Renal cortical epithelial cell (primary cell): ENCODE results near the gene CPLX3. TPM values are rescaled to one million over a fixed set of nuclear protein-coding genes. Genes with fewer than 3 reads are reported as not detected.

Experiments used
- DNase-seq: peaks from one replicate; pipeline ENCODE4 v3.0.0-alpha.2; 2011; ENCODE audit warnings: low read depth
- total RNA-seq: library from RNA; depleted of rRNA; stranded (reverse); fragments of >200 nt; gene quantifications from 2 replicates; pipeline ENCODE4 v1.2.3, GENCODE V29; 2014

Gene CPLX3
- total RNA-seq, 1 donor from 2014 or later: not detected

DNA sequence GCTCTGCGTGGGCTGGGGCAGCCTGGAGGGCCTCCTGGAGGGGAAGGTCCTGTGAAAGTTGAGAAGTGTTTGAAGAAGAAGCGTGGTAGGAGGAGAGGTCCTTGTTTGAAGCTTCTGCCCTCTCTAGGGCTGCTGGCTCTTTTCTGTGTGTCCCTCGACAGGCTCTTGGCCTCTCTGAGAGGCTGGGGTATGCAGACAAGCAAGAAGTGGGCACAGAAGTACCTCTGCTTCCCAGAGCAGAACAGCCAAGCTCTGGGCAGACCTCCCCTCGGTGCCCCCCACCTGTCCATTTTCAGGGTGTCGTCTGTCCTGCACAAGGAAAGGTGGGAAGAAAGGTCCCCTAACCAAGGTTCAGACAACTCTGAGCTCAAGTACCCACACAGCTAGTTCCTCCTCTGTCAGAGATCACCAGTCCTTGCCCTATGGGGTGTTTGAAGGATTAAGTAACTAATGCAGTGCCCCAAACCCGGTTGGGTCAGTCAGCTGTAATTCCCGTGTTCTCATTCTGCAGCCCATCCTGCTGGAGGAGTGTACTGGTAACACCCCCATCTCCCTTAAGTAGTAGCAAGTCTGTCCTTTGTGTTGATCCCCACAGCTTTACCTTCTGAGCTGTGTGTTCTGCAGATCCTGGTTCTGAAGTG, 38.3 kb upstream of the CPLX3 start:
- DNase-seq: no peak

GRCh38 chr15:74788683-74789151, 37.7 kb upstream of the CPLX3 start:
- no peak for DNase-seq

DNA sequence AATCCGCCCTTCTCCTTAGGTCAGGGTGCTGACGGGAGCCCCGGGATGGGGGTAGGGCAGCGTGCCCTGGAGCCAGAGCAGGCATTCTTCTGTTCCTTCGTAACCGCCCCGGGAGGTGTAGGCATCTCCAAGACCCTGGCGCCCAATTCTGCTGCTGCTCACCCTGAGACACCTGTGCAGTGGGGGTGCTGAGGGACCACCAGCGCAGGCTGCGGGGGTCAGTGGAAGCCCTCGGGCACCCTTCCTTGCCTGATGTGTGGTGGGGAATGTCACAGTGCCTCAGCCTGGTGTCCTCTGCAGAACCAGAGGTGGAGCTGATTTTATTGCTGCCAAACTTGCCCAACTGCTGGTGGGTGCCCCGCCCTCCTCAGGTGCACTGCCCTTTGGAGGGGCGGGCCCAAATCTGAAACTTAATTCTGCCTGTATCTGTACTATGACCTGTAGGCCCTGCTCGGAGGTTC, 37.2 kb upstream of the CPLX3 start:
- DNase-seq: no peak

DNA sequence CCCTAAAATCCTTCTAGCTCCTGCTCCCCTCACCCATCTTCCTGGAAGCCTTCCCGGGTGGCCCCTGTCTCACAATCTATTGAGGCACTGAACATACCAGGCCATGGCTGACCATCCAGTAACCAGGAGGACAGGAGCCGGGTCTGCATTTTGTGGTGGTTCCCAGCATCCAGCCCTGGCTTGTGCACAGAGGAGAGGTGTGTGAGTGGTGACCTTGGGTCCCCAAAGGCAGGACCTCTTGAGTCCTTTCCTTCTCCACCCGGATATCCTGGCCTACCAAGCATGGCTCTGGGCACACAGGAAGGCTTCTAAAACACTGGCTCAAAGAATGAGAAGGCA, 36.7 kb upstream of the CPLX3 start:
- no peak for DNase-seq

GRCh38 chr15:74790080-74790916, 36.1 kb upstream of the CPLX3 start:
- peak; percentile 80 for DNase-seq

DNA sequence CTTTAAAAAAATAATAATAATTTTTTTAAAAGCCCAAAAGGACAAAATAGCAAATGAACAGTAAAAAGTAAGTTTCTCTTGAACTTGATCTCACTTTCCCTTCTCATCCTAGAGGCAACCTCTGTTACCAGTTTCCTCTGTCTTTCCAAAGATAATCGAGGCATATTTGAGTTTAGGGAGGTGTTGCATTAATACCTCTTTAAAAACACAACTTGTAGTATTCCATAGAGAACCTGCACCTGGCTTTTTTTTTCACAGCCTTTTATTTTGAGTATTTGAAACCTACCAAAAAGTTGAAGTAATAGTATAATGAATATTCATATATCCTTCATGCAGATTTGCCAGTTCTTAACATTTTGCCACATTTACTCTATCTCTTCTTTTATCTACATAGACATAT, 35.4 kb upstream of the CPLX3 start:
- DNase-seq: no peak

GRCh38 chr15:74791667-74792066, 34.8 kb upstream of the CPLX3 start:
- no peak for DNase-seq

- DNase-seq: no peak
Observed at GRCh38 chr15:74792227-74793016, 34.0 kb upstream of the CPLX3 start.

- no peak for DNase-seq
Observed at GRCh38 chr15:74793135-74794028, 33.0 kb upstream of the CPLX3 start.

- no peak for DNase-seq
Observed at GRCh38 chr15:74794248-74794969, 32.0 kb upstream of the CPLX3 start.

DNA sequence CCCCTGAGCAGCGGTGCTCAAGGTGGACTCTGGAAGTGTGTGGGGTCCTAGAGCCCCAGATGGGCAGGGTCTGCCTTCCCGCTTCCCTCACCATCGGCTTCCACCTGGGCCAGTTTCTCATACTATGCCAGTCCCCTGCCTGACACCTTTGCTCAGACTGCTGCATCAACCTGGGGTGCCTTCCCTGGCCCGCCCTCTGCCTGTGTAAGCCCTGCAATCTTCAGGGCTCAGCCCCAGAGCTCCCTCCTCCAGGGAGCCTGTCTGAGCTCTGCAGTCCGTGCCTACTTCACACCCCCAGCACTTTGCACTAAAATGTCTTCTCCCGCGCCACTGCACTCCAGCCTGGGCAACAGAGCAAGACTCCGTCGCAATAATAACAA, 31.5 kb upstream of the CPLX3 start:
- no peak for DNase-seq

DNA sequence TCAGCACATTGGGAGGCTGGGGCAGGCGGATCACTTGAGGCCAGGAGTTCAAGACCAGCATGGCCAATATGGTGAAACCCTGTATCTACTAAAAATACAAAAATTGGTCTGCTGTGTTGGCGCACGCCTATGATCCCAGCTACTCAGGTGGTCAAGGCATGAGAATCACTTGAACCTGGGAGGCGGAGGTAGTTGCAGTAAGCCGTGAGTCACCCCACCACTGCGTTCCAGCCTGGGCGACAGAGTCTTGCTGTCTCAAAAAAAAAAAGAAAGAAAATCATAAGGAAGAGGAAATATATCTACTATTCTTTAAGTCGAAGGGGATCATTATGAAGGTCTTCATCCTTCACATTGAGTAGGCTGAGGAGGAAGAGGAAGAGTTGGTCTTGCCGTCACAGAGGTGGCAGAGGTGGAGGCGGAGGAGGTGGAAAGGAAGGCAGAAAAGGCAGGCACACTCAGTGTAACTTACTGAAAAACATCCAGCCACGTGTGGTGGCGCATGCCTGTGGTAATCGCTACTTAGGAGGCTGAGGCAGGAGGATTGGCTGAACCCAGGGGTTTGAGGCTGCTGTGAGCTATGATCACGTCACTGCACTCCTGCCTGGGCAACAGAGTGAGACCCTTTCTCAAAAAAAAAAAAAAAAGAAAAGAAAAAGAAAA, 30.3 kb upstream of the CPLX3 start:
- no peak for DNase-seq

DNA sequence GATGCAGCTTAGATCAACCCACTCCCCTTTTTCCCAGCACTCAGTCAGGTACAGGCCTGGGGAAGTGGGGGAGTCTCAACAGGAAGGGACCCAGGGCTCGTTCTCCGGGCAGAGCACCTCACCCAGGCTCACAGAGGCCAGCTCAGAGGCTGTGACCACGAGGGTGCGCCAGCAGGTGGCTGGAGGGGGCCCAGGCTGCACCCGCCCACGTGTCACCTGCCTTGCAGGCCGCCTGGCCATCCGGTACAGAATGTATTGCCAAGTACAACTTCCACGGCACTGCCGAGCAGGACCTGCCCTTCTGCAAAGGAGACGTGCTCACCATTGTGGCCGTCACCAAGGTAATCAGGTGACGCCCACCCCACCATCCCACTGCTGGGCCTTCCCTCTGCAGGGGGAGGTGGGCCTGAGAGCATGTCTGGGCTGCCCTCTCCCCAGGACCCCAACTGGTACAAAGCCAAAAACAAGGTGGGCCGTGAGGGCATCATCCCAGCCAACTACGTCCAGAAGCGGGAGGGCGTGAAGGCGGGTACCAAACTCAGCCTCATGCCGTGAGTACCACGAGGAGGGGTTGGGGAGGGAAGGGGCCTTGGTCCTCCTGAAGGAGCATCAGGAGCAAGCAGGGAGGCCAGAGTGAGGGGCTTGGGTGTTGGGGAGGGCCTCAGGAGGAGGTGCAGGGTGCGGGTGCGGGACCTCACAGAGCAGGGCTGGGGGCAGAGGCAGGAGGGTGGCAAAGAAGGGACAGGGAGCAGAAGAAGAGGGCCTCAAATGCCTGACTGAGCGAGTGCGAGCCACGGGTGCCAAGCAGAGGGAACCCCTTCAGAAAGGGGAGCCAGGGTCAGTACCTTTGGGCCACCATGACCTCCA, 27.8 kb upstream of the CPLX3 start:
- DNase-seq: no peak

DNA sequence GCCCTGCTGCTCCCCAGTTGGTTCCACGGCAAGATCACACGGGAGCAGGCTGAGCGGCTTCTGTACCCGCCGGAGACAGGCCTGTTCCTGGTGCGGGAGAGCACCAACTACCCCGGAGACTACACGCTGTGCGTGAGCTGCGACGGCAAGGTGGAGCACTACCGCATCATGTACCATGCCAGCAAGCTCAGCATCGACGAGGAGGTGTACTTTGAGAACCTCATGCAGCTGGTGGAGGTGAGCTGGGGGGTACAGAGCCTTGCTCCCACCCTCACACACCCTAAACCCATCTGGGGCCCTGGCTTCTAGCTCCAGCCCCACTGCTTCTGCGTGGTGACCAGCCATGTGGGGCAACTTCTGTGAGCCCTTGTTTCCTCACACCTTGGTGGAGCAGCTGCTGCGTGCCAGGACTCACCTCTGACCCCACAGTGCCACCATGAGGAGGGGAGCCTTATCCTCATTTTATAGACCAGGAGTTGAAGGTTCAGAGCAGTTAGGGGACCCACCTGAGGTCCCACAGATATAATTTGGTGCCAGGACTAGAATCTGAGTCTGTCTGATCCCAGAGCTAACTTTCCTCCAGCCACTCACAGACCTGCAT, 27.1 kb upstream of the CPLX3 start:
- no peak for DNase-seq

- DNase-seq: peak; percentile 55
Observed at GRCh38 chr15:74799856-74800558, 26.4 kb upstream of the CPLX3 start.

DNA sequence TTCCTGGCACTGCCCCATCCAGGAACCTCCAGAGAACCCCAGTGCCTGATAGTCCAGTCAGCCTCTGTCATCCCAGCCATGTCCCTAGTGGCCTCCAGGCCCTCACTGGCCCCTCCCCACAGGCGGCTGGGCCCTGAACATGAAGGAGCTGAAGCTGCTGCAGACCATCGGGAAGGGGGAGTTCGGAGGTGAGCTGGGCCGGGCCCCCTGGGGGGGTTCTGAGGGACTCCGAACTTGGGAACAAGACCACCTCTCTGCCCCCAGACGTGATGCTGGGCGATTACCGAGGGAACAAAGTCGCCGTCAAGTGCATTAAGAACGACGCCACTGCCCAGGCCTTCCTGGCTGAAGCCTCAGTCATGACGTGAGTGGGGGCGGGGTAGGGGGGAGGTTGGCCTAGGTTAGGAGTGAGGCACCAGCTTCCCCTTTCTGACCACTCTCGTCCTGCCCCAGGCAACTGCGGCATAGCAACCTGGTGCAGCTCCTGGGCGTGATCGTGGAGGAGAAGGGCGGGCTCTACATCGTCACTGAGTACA, 25.8 kb upstream of the CPLX3 start:
- no peak for DNase-seq

DNA sequence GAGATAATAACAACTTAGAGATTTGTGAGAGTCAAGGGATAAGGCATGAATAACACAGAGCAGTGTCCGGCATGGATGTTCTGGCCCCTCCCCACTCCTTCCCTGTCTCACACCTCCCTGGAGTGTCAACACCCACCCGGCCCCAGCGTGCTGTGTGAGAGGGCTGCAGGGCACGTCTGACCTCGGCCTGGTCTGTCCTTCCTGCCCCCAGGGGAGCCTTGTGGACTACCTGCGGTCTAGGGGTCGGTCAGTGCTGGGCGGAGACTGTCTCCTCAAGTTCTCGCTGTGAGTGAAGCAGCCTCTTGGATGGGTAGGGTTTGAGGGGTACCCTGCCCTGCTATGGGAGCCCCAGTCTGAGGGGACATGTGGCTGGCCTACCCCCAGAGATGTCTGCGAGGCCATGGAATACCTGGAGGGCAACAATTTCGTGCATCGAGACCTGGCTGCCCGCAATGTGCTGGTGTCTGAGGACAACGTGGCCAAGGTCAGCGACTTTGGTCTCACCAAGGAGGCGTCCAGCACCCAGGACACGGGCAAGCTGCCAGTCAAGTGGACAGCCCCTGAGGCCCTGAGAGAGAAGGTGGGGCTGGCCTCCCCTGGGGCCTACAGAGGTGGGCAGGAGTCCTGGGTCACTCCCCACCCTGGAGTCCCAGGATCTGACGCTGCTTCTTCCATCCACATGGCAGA, 25.0 kb upstream of the CPLX3 start:
- DNase-seq: no peak
